HG03064 (cell line): Measurements from ENCODE around the gene SPATA31D4.
"Not testable (repeated sequence)": the region's sequence is repeated elsewhere in the genome, so short reads cannot be mapped to it uniquely, and the experiment has no call there.

Experiments used
- ATAC-seq: cut with Tn5 transposase; IDR thresholded peaks from one replicate; pipeline ENCODE4 v1.9.1; 2021; ENCODE audit warnings: low read depth; ENCODE audit not compliant: unreplicated experiment

SPATA31D4 gene

GRCh38 chr9:81928305-81928704, at the start of gene SPATA31D4:
Gene SPATA31D4 (plus strand): TSS chr9:81928428. CDS start chr9:81928514, 86 bp downstream.
- ATAC-seq, result not testable (repeated sequence)

DNA sequence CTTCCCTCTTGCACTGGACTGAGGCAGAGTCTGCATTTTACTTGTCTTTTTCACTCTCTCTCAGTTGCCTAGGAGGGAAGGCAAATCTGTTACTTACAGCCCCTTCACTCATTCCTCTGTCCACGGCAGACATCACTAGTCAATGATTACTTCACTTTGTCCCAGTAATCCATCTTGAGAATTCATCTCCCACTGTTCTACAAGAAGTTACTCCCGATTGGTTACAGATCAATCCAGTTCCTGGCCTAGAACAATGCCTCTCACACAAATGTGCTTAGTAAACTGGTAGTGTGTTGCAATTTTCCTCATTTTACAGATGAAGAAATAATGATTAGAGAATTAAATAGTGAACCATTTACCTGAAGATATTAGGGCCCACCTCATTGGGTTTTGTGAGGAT, 49.7 kb upstream of the SPATA31D4 start:
- no peak for ATAC-seq

GRCh38 chr9:81879501-81879916, 48.7 kb upstream of the SPATA31D4 start:
- ATAC-seq, result no peak

GRCh38 chr9:81885602-81886001, 42.6 kb upstream of the SPATA31D4 start:
- no peak for ATAC-seq

GRCh38 chr9:81886665-81887064, 41.6 kb upstream of the SPATA31D4 start:
- ATAC-seq, result no peak

- no peak for ATAC-seq
Measured at GRCh38 chr9:81890104-81890503, 38.1 kb upstream of the SPATA31D4 start.

DNA sequence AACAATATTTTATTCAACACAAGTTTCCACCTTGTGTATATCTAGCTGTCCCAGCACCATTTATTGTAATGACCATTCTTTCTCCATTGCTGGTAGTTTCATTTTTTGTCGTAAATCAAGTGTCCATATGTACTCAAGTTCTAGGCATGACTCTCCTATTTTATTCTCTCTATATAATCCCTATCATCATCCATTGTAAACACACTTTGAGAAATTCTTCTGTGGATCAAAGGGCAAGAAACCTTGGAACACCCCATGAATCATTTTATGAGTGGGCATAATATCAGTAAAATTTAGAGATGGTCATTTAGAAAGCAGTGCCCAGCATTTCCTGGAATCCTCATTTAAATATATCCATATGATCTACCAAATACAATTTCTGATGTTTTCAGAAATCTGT, 35.8 kb upstream of the SPATA31D4 start:
- no peak for ATAC-seq

GRCh38 chr9:81893929-81894328, 34.3 kb upstream of the SPATA31D4 start:
- no peak for ATAC-seq

DNA sequence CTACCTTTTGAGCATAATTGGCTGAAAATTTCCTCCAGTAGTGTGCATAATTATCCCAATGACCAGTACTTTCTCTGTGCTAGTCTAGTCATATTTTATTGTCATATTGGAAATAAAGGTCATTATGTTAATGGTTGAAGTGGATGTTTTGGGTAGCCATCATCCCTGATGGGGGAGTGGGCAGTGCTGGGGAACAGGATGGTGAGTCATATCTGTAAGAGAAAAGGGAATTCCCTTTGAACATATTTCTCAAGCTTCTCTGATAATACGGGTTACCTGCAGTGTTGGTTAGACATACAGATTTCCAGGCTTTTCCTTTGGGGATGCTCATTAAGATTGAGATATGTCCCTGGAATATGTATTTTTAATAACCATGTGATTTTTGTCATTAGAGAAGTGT, 33.3 kb upstream of the SPATA31D4 start:
- no peak for ATAC-seq

DNA sequence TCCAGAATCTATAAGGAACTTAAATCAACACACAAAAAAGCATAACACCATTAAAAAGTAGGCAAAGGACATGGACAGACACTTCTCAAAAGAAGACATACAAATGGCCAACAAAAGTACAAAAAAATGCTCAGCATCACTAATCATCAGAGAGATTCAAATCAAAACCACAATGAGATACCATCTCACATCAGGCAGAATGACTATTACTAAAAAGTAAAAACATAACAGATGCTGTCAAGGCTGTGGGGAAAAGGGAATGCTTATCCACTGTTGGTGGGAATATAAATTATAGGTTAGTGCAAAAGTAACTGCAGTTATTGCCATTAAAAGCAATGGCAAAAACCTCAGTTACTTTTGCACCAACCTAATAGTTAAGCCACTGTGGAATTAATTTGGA, 32.2 kb upstream of the SPATA31D4 start:
- ATAC-seq, result no peak

GRCh38 chr9:81898851-81899250, 29.4 kb upstream of the SPATA31D4 start:
- ATAC-seq, result no peak

DNA sequence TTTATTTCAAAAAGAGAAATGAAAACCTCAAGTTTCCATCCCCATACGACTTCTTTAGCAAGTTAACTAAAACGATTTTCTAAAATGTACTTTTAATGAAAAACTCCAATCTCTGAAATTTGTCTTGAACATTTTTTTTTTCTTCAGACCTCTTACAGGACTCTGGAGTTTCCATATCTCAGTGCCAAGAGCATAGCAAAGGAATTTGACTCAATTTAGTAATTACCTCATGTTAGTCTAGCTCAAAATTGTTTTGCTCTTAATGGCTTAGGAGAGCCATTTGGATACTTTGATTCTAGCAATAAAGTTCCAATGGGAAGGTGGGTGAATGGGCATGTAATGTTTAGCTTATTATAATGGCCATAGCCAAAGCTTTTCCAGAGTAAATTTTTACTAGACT, 26.0 kb upstream of the SPATA31D4 start:
- no peak for ATAC-seq

- no peak for ATAC-seq
Measured at GRCh38 chr9:81902626-81903025, 25.6 kb upstream of the SPATA31D4 start.

- no peak for ATAC-seq
Measured at GRCh38 chr9:81906671-81907070, 21.6 kb upstream of the SPATA31D4 start.

DNA sequence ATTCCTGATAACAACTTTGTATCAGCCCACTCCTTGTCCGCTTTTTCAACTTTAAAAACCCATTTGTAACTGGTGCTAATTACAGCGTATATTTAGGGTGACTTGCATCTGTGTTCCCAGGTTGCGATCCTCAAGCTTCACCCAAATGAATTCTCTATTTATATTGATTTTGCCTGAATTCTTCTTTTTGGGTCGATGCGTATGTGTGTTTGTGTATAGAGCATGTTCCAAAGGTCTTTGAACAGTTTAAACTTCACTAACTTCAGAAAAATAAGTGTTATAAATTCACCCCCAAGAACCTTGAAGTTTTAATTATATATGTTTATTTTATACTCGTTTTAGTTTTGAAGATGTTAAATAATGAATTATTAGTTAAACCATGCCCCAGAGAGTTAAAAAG, 16.1 kb upstream of the SPATA31D4 start:
- no peak for ATAC-seq

- no peak for ATAC-seq
Measured at GRCh38 chr9:81915801-81916505, 12.3 kb upstream of the SPATA31D4 start.

GRCh38 chr9:81918507-81918906, 9.7 kb upstream of the SPATA31D4 start:
- not testable (repeated sequence) for ATAC-seq

DNA sequence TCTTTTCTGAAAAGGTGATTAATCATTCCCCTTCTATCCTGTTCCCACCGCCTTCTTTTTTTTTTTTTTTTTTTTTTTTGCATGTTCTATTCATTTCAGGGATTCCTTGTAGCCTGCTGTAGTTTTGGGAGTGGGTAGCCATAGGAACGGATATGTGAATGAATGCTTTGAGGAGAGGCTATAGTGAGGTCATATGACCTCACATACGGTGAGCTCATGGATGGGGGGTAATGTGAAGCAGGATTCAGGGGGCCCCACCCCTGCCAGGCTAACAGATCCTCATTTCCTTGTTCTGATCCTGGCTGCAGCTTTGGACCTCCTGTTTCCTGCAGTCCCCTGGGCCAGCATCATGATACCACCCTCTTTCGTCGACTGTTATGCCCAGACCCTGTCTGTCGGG, 1.9 kb downstream of the SPATA31D4 start:
- ATAC-seq, result not testable (repeated sequence)

DNA sequence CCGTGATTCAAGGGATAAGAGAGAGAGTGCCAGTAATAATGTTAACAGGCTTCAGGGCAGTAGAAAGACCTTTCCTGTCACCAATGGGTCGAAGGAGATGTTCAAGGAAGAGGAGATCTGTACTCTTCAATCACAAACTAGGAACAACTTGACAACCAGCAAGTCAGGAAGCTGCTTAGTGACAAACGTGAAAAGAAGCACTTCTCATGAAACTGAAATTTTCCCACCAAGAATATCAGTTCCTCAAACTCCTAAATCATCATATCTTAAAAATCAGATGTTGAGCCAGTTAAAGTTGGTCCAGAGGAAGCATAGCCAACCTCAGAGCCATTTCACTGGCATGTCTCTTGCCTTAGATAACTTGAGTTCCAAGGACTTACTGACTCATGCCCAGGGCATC, 5.3 kb downstream of the SPATA31D4 start:
- ATAC-seq, result not testable (repeated sequence)

DNA sequence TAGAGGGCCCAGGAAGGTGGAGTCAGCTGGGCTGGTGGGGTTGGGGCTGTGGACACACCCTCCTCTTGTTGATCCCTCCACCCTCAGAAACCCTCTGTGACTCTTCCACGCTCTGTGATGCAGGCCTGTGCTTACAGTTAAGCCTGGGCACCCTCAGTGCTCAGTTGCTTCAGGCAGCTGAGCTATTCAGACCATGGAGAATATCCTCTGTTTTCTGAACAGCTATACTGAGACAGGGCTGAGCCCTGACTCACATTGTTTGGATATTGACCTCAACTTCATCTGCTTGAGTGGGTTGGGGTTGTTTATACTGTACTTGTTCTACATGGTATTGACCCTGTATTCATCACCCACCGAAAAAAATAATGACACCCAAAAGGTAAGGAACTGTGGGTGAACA, 15.2 kb downstream of the SPATA31D4 start, which contains the start of gene SPATA31D3:
Gene SPATA31D3 (plus strand): TSS at position 108 of the 400 bp plus-strand sequence. CDS start 86 bp downstream, at position 194.
- not testable (repeated sequence) for ATAC-seq

DNA sequence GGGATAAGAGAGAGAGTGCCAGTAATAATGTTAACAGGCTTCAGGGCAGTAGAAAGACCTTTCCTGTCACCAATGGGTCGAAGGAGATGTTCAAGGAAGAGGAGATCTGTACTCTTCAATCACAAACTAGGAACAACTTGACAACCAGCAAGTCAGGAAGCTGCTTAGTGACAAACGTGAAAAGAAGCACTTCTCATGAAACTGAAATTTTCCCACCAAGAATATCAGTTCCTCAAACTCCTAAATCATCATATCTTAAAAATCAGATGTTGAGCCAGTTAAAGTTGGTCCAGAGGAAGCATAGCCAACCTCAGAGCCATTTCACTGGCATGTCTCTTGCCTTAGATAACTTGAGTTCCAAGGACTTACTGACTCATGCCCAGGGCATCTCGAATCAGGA, 20.4 kb downstream of the SPATA31D4 start:
- not testable (repeated sequence) for ATAC-seq

DNA sequence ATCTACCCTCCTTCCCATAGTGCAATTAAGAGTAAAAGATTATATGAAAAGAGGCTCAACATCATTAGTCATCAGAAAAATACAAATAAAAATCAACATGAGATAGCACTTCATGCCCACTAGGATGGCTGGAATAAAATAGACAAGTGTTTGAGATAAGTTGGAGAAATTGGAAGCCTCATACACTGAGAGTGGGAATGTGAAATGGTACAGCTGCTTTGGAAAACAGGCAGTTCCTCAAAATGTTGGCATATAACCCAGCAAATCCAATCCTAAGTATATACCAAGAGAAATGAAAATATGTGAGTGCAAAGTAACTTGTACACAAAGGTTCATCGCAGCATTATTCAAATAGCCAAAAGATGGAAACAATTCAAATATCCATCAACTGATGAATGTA, 24.9 kb downstream of the SPATA31D4 start:
- no peak for ATAC-seq

GRCh38 chr9:81955625-81956024, 27.4 kb downstream of the SPATA31D4 start:
- no peak for ATAC-seq
